K562 (cell line): ENCODE data around the gene SZT2. TPM values are rescaled to one million over a fixed set of nuclear protein-coding genes. Genes with fewer than 3 reads are reported as not detected.
A peak's percentile ranks its signal among the peaks of the same experiment; 100 is the strongest.

Experiments
- BHLHE40 ChIP-seq: IDR thresholded peaks from 2 replicates; pipeline ENCODE4 v1.6.1; 2011; ENCODE audit warnings: low read length, improper control_type of control experiment
- CBX3 ChIP-seq, 2 experiments: IDR thresholded peaks; 1 replicate in 1 of 2; 2 replicates in 1 of 2; pipeline ENCODE4 v1.6.1; 2012; ENCODE audit warnings: inconsistent platforms in 2 of 2, low read length in 2 of 2, borderline replicate concordance in 1 of 2, control low read depth in 1 of 2
- PURB ChIP-seq: sonication (generic); formaldehyde crosslinking; IDR thresholded peaks from 2 replicates; pipeline ENCODE4 v1.9.0; 2021; ENCODE audit warnings: low read depth, mild to moderate bottlenecking, missing genetic modification reagents
- RBBP5 ChIP-seq: fragments of 200-600 bp; sonication (generic); IDR thresholded peaks from 2 replicates; pipeline ENCODE4 v1.6.1; 2012; ENCODE audit warnings: borderline replicate concordance, mild to moderate bottlenecking, low read length, control low read depth, inconsistent platforms; ENCODE audit not compliant: insufficient read depth, poor library complexity, severe bottlenecking
- WHSC1 ChIP-seq: IDR thresholded peaks from one replicate; pipeline ENCODE4 v1.6.1; 2012; ENCODE audit warnings: low read length, control low read depth, inconsistent platforms
- ZNF75A ChIP-seq: fragments of 450-650 bp; formaldehyde crosslinking; IDR thresholded peaks from 2 replicates; pipeline ENCODE4 v1.4.0; 2020; ENCODE audit warnings: mild to moderate bottlenecking
- polyA plus RNA-seq, 8 experiments: library from polyadenylated mRNA; depleted of rRNA in 4 of 8; stranded (reverse) in 5 of 8; unstranded in 3 of 8; fragments of >200 nt; fragmentation: Nextera tagmentation in 2 of 8; fragmentation: Illumina TruSeq in 1 of 8; extraction: Ambion mirVana in 2 of 8; extraction: Trizol in 1 of 8; gene quantifications; 2 replicates each; pipeline versions ENCODE4 v1.2.1 to v1.2.3, GENCODE V29; 2011 to 2014; ENCODE audit warnings: inconsistent platforms in 1 of 8, missing spikeins in 1 of 8
- total RNA-seq, 7 experiments: library from RNA; depleted of rRNA in 6 of 7; stranded (reverse); fragments of >200 nt in 6 of 7; fragmentation: Illumina TruSeq in 2 of 7; extraction: Trizol in 2 of 7; gene quantifications; 2 replicates each; pipeline versions ENCODE4 v1.2.1 to v1.2.3, GENCODE V29; 2011 to 2021; ENCODE audit warnings: low replicate concordance in 1 of 7
- TF ChIP-seq, protein P1 (sequence below): fragments of 200-600 bp; sonication (generic); IDR thresholded peaks from one replicate; pipeline ENCODE4 v1.6.1; 2012; ENCODE audit warnings: mild to moderate bottlenecking, low read depth, low read length, inconsistent platforms
- TF ChIP-seq, protein P2 (sequence below): sonication (generic); formaldehyde crosslinking; IDR thresholded peaks from 2 replicates; pipeline ENCODE4 v1.8.0; 2023; ENCODE audit warnings: mild to moderate bottlenecking, missing genetic modification reagents
- TF ChIP-seq, protein P3 (sequence below): sonication (generic); formaldehyde crosslinking; IDR thresholded peaks from 2 replicates; pipeline ENCODE4 v1.9.0; 2022; ENCODE audit warnings: mild to moderate bottlenecking, missing genetic modification reagents

SZT2 gene
- total and polyA plus RNA-seq, 9 of the 15 experiments (the other 6 are each of a cell fraction or from before 2014, with no cell fraction given) = 0.88 to 31.0 (median 12.8) TPM

DNA sequence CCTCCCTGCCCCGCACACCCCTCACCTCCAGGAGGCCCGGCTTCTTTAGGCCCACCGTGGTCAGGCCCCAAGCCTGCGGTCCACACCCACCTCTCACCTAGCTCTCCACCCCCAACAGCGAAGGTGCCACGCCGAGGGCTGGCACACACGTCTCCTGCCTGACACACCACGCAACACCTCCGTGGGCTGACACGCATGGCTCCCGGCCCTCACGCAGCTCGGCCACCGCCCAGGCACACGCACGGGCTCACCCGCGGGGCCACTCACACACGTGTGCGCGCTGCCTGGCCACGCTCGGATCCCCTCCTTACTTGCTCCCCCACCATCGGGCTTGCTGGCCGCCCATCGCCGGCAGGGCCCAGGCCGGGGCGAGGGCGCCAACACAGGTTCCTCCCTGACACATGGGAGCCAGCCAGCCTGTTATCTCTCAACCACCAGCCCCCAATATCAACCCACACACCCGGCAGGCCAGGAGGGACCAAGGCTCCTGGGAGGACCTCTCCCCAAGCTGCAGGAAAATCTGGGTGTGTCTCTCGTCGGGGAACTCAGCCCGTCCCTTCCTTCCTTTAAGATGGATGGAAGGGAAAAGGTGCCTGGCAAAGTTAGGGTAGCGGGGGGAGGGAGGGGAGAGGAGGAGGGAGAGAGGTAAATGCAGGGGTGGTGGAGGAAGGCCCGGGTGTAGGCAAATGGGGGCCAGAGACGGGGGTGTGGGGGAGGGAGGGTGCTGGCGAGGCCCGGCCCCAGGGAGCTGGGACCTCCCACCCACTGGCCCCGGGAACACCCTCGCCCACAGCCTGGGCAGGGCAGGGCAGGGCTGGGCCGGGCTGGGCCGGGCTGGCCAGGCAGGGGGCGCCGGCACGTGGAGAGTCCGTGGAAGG, 22.4 kb upstream of the SZT2 start (continued):
- TF ChIP-seq, protein P1, sequence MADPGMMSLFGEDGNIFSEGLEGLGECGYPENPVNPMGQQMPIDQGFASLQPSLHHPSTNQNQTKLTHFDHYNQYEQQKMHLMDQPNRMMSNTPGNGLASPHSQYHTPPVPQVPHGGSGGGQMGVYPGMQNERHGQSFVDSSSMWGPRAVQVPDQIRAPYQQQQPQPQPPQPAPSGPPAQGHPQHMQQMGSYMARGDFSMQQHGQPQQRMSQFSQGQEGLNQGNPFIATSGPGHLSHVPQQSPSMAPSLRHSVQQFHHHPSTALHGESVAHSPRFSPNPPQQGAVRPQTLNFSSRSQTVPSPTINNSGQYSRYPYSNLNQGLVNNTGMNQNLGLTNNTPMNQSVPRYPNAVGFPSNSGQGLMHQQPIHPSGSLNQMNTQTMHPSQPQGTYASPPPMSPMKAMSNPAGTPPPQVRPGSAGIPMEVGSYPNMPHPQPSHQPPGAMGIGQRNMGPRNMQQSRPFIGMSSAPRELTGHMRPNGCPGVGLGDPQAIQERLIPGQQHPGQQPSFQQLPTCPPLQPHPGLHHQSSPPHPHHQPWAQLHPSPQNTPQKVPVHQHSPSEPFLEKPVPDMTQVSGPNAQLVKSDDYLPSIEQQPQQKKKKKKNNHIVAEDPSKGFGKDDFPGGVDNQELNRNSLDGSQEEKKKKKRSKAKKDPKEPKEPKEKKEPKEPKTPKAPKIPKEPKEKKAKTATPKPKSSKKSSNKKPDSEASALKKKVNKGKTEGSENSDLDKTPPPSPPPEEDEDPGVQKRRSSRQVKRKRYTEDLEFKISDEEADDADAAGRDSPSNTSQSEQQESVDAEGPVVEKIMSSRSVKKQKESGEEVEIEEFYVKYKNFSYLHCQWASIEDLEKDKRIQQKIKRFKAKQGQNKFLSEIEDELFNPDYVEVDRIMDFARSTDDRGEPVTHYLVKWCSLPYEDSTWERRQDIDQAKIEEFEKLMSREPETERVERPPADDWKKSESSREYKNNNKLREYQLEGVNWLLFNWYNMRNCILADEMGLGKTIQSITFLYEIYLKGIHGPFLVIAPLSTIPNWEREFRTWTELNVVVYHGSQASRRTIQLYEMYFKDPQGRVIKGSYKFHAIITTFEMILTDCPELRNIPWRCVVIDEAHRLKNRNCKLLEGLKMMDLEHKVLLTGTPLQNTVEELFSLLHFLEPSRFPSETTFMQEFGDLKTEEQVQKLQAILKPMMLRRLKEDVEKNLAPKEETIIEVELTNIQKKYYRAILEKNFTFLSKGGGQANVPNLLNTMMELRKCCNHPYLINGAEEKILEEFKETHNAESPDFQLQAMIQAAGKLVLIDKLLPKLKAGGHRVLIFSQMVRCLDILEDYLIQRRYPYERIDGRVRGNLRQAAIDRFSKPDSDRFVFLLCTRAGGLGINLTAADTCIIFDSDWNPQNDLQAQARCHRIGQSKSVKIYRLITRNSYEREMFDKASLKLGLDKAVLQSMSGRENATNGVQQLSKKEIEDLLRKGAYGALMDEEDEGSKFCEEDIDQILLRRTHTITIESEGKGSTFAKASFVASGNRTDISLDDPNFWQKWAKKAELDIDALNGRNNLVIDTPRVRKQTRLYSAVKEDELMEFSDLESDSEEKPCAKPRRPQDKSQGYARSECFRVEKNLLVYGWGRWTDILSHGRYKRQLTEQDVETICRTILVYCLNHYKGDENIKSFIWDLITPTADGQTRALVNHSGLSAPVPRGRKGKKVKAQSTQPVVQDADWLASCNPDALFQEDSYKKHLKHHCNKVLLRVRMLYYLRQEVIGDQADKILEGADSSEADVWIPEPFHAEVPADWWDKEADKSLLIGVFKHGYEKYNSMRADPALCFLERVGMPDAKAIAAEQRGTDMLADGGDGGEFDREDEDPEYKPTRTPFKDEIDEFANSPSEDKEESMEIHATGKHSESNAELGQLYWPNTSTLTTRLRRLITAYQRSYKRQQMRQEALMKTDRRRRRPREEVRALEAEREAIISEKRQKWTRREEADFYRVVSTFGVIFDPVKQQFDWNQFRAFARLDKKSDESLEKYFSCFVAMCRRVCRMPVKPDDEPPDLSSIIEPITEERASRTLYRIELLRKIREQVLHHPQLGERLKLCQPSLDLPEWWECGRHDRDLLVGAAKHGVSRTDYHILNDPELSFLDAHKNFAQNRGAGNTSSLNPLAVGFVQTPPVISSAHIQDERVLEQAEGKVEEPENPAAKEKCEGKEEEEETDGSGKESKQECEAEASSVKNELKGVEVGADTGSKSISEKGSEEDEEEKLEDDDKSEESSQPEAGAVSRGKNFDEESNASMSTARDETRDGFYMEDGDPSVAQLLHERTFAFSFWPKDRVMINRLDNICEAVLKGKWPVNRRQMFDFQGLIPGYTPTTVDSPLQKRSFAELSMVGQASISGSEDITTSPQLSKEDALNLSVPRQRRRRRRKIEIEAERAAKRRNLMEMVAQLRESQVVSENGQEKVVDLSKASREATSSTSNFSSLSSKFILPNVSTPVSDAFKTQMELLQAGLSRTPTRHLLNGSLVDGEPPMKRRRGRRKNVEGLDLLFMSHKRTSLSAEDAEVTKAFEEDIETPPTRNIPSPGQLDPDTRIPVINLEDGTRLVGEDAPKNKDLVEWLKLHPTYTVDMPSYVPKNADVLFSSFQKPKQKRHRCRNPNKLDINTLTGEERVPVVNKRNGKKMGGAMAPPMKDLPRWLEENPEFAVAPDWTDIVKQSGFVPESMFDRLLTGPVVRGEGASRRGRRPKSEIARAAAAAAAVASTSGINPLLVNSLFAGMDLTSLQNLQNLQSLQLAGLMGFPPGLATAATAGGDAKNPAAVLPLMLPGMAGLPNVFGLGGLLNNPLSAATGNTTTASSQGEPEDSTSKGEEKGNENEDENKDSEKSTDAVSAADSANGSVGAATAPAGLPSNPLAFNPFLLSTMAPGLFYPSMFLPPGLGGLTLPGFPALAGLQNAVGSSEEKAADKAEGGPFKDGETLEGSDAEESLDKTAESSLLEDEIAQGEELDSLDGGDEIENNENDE = no peak
- peak; percentile 15 for TF ChIP-seq RBBP5
- TF ChIP-seq ZNF75A = no peak
- TF ChIP-seq BHLHE40 = peak; percentile 9; the same call in 1 of the 2 replicates
- TF ChIP-seq, protein P2, sequence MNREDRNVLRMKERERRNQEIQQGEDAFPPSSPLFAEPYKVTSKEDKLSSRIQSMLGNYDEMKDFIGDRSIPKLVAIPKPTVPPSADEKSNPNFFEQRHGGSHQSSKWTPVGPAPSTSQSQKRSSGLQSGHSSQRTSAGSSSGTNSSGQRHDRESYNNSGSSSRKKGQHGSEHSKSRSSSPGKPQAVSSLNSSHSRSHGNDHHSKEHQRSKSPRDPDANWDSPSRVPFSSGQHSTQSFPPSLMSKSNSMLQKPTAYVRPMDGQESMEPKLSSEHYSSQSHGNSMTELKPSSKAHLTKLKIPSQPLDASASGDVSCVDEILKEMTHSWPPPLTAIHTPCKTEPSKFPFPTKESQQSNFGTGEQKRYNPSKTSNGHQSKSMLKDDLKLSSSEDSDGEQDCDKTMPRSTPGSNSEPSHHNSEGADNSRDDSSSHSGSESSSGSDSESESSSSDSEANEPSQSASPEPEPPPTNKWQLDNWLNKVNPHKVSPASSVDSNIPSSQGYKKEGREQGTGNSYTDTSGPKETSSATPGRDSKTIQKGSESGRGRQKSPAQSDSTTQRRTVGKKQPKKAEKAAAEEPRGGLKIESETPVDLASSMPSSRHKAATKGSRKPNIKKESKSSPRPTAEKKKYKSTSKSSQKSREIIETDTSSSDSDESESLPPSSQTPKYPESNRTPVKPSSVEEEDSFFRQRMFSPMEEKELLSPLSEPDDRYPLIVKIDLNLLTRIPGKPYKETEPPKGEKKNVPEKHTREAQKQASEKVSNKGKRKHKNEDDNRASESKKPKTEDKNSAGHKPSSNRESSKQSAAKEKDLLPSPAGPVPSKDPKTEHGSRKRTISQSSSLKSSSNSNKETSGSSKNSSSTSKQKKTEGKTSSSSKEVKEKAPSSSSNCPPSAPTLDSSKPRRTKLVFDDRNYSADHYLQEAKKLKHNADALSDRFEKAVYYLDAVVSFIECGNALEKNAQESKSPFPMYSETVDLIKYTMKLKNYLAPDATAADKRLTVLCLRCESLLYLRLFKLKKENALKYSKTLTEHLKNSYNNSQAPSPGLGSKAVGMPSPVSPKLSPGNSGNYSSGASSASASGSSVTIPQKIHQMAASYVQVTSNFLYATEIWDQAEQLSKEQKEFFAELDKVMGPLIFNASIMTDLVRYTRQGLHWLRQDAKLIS (CRISPR knock-in tag) = no peak
- no peak for TF ChIP-seq WHSC1
- peak in 1 of 2 experiments; percentile 57; a peak in 1 of 3 replicates for TF ChIP-seq CBX3 (IDR thresholded peaks at IDR 0.05; ENCODE audit: borderline replicate concordance in 1 of 2, low read length in 2 of 2)
- TF ChIP-seq, protein P3, sequence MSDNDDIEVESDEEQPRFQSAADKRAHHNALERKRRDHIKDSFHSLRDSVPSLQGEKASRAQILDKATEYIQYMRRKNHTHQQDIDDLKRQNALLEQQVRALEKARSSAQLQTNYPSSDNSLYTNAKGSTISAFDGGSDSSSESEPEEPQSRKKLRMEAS = peak; percentile 91
- no peak for TF ChIP-seq PURB (CRISPR knock-in tag)
